Transverse colon (tissue), 4 donors: ENCODE results near the gene PDHX.

ENCODE experiments used
- POLR2A ChIP-seq: fragments of 450-650 bp; IDR thresholded peaks from one replicate; pipeline ENCODE4 v1.6.1; 2016; ENCODE audit warnings: antibody characterized with exemption, mild to moderate bottlenecking, moderate library complexity
- POLR2AphosphoS5 ChIP-seq, 3 donors: sonication (generic); formaldehyde crosslinking; IDR thresholded peaks; one replicate each; pipeline ENCODE4 v1.6.1; 2016; ENCODE audit warnings: antibody characterized with exemption in 3 of 3
- TF ChIP-seq, protein P1 (sequence below), 5 experiments: fragments of 200-600 bp in 3 of 5; fragments of 450-650 bp in 2 of 5; sonication (generic) in 3 of 5; IDR thresholded peaks; 1 replicate in 2 of 5; 2 replicates in 3 of 5; pipeline ENCODE4 v1.5.1; 2016 to 2017; ENCODE audit warnings: antibody characterized with exemption in 5 of 5, inconsistent platforms in 3 of 5, mild to moderate bottlenecking in 2 of 5, moderate library complexity in 1 of 5

- no peak for TF ChIP-seq POLR2AphosphoS5 (IDR thresholded peaks at IDR 0.05)
- TF ChIP-seq, protein P1, sequence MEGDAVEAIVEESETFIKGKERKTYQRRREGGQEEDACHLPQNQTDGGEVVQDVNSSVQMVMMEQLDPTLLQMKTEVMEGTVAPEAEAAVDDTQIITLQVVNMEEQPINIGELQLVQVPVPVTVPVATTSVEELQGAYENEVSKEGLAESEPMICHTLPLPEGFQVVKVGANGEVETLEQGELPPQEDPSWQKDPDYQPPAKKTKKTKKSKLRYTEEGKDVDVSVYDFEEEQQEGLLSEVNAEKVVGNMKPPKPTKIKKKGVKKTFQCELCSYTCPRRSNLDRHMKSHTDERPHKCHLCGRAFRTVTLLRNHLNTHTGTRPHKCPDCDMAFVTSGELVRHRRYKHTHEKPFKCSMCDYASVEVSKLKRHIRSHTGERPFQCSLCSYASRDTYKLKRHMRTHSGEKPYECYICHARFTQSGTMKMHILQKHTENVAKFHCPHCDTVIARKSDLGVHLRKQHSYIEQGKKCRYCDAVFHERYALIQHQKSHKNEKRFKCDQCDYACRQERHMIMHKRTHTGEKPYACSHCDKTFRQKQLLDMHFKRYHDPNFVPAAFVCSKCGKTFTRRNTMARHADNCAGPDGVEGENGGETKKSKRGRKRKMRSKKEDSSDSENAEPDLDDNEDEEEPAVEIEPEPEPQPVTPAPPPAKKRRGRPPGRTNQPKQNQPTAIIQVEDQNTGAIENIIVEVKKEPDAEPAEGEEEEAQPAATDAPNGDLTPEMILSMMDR (IDR thresholded peaks at IDR 0.05): no peak
- TF ChIP-seq POLR2A: no peak
Measured at GRCh38 chr11:34972366-34972765, 55.9 kb downstream of the PDHX start.
